ENCODE data around the gene EEPD1.

DNA sequence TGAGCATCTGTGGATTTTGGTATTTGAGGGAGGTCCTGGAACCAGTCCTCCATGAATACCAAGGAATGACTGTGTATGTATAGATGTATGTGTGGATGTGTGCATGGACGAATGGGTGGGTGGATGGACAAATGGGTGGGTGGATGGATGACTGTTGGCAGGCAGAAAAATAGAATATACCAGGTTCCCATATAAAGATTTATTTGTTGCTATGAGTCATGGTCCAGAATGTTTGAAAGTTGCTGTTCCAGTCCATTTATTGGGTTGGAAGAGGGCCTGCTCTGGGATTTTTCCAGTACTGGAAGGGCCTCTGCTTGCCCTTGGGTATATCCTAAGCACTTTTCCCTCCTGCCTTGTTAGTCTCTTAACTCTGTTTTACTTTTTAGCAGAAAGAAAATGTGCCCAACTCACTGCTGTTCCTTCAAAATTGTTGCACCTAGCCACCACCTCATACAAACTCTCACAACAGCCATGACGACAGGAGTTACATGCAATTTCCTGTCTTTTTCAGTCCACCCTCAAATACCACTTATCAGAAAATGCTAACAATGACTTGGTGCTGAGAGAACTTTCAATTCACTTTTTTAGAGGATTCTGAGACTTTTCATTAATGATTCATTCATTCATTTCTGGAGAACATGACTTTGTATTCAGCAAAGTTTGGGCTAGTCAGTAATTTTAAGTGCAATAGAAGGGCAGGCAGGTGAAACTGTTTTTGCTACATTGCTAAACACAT lies 108.1 kb downstream of the EEPD1 start:
- TF ChIP-seq POLR2A (IDR thresholded peaks at IDR 0.05) (no peak), EP300 (IDR thresholded peaks at IDR 0.05) (no peak)
- TF ChIP-seq, protein P1, sequence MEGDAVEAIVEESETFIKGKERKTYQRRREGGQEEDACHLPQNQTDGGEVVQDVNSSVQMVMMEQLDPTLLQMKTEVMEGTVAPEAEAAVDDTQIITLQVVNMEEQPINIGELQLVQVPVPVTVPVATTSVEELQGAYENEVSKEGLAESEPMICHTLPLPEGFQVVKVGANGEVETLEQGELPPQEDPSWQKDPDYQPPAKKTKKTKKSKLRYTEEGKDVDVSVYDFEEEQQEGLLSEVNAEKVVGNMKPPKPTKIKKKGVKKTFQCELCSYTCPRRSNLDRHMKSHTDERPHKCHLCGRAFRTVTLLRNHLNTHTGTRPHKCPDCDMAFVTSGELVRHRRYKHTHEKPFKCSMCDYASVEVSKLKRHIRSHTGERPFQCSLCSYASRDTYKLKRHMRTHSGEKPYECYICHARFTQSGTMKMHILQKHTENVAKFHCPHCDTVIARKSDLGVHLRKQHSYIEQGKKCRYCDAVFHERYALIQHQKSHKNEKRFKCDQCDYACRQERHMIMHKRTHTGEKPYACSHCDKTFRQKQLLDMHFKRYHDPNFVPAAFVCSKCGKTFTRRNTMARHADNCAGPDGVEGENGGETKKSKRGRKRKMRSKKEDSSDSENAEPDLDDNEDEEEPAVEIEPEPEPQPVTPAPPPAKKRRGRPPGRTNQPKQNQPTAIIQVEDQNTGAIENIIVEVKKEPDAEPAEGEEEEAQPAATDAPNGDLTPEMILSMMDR (IDR thresholded peaks at IDR 0.05) = no peak

Measured in ovary (tissue), 3 donors.